GM23248 (cell line): ENCODE measurements around the gene COL18A1.

Source experiments
- EZH2 ChIP-seq: fragments of 200-600 bp; sonication (generic); IDR thresholded peaks from 2 replicates; pipeline ENCODE4 v1.6.1; 2018; ENCODE audit warnings: antibody characterized with exemption, mild to moderate bottlenecking; ENCODE audit not compliant: insufficient read depth, poor library complexity, severe bottlenecking
- EZH2phosphoT487 ChIP-seq: fragments of 200-600 bp; sonication (generic); IDR thresholded peaks from 2 replicates; pipeline ENCODE4 v1.6.1; 2018; ENCODE audit warnings: antibody characterized with exemption, moderate library complexity, mild to moderate bottlenecking, low read depth; ENCODE audit not compliant: insufficient read depth

DNA sequence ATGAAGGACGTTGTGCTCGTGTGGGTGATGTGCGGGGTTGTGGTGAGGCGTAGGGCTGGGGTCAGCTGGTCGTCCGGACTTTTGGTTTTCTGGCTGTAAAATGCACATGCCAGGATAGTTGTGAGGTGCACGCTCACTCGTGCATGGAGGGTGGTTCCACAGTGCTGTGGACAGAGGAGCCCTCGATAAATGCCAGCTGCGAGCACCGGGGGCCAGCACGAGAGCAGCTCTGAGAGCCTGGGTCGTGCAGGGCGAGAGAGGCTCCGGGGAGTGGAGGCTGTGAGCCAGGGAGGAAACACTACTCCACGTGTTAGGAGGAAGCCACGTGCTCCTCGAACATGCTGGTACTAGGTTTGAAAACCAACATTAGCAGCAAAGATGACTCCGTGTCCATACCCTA is 39.4 kb downstream of the COL18A1 start:
- no peak for TF ChIP-seq EZH2
- TF ChIP-seq EZH2phosphoT487, result no peak
